Measurements from ENCODE around the gene IGLL1.
"Not testable (repeated sequence)": the region's sequence is repeated elsewhere in the genome, so short reads cannot be mapped to it uniquely, and the experiment has no call there.

The IGLL1 gene

GRCh38 chr22:23579870-23580575 lies at the start of gene IGLL1:
IGLL1 (minus strand) TSS chr22:23580290; CDS start chr22:23580190, 100 bp downstream.
- Mint-ChIP-seq H3K27ac (no peak within 1 kb of the TSS), H3K4me3 (no peak within 1 kb of the TSS), H3K36me3 (no peaks in the 10 kb centered on the region), H3K9me3 (no peaks in the 10 kb centered on the region), H3K27me3 (peaks cover 97% of the 10 kb centered on the region), H3K4me1 (peaks cover 28% of the 10 kb centered on the region)
- no peak for ATAC-seq

GRCh38 chr22:23628056-23628743 lies 48.1 kb upstream of the IGLL1 start:
- H3K27ac Mint-ChIP-seq, H3K36me3 Mint-ChIP-seq, H3K4me3 Mint-ChIP-seq, H3K27me3 Mint-ChIP-seq, H3K9me3 Mint-ChIP-seq, H3K4me1 Mint-ChIP-seq, ATAC-seq: not testable (repeated sequence)

- H3K27ac Mint-ChIP-seq, H3K27me3 Mint-ChIP-seq, H3K9me3 Mint-ChIP-seq, H3K4me1 Mint-ChIP-seq, H3K36me3 Mint-ChIP-seq, H3K4me3 Mint-ChIP-seq: not testable (repeated sequence)
- ATAC-seq: peak; percentile 64
These were observed 47.4 kb upstream of the IGLL1 start for GRCh38 chr22:23627401-23628055.

GRCh38 chr22:23626286-23626975 lies 46.3 kb upstream of the IGLL1 start:
- no peaks in the 10 kb centered on the region for H3K36me3 Mint-ChIP-seq
- H3K4me3 Mint-ChIP-seq: no peak overlapping the region
- H3K27ac Mint-ChIP-seq: no peak overlapping the region
- H3K27me3 Mint-ChIP-seq: no peaks in the 10 kb centered on the region
- no peak for ATAC-seq
- H3K4me1 Mint-ChIP-seq: no peaks in the 10 kb centered on the region
- no peaks in the 10 kb centered on the region for H3K9me3 Mint-ChIP-seq

- no peak for ATAC-seq
- H3K4me3 Mint-ChIP-seq: no peak overlapping the region
- H3K36me3 Mint-ChIP-seq: peaks cover 1% of the 10 kb centered on the region
- no peaks in the 10 kb centered on the region for H3K9me3 Mint-ChIP-seq
- no peak overlapping the region for H3K27ac Mint-ChIP-seq
- no peaks in the 10 kb centered on the region for H3K4me1 Mint-ChIP-seq
- no peaks in the 10 kb centered on the region for H3K27me3 Mint-ChIP-seq
These were observed 42.5 kb upstream of the IGLL1 start for GRCh38 chr22:23622634-23623033.

- not testable (repeated sequence) for H3K27me3 Mint-ChIP-seq, H3K4me1 Mint-ChIP-seq, H3K36me3 Mint-ChIP-seq, H3K4me3 Mint-ChIP-seq, H3K9me3 Mint-ChIP-seq, H3K27ac Mint-ChIP-seq, ATAC-seq
These were observed 41.8 kb upstream of the IGLL1 start for GRCh38 chr22:23621916-23622315.

- Mint-ChIP-seq H3K36me3 (peaks cover 5% of the 10 kb centered on the region), H3K27me3 (no peaks in the 10 kb centered on the region), H3K27ac (no peak overlapping the region), H3K4me3 (no peak overlapping the region), H3K9me3 (no peaks in the 10 kb centered on the region), H3K4me1 (no peaks in the 10 kb centered on the region)
- ATAC-seq: no peak
These were observed 41.1 kb upstream of the IGLL1 start for GRCh38 chr22:23621082-23621780.

GRCh38 chr22:23613193-23613972 lies 33.3 kb upstream of the IGLL1 start:
- H3K4me1 Mint-ChIP-seq: no peaks in the 10 kb centered on the region
- H3K27ac Mint-ChIP-seq: no peak overlapping the region
- ATAC-seq: no peak
- H3K36me3 Mint-ChIP-seq: peaks cover 5% of the 10 kb centered on the region
- no peak overlapping the region for H3K4me3 Mint-ChIP-seq
- no peaks in the 10 kb centered on the region for H3K9me3 Mint-ChIP-seq
- H3K27me3 Mint-ChIP-seq: no peaks in the 10 kb centered on the region

GRCh38 chr22:23609983-23610781 lies 30.1 kb upstream of the IGLL1 start:
- Mint-ChIP-seq H3K4me3 (no peak overlapping the region), H3K27ac (no peak overlapping the region), H3K36me3 (no peaks in the 10 kb centered on the region), H3K27me3 (no peaks in the 10 kb centered on the region), H3K9me3 (no peaks in the 10 kb centered on the region), H3K4me1 (no peaks in the 10 kb centered on the region)
- no peak for ATAC-seq

- H3K27ac Mint-ChIP-seq: no peak overlapping the region
- no peaks in the 10 kb centered on the region for H3K36me3 Mint-ChIP-seq
- no peaks in the 10 kb centered on the region for H3K4me1 Mint-ChIP-seq
- H3K27me3 Mint-ChIP-seq: peaks cover 12% of the 10 kb centered on the region
- no peaks in the 10 kb centered on the region for H3K9me3 Mint-ChIP-seq
- no peak overlapping the region for H3K4me3 Mint-ChIP-seq
- ATAC-seq: no peak
These were observed 28.5 kb upstream of the IGLL1 start for GRCh38 chr22:23608583-23608982.

GRCh38 chr22:23606204-23607131 lies 26.4 kb upstream of the IGLL1 start:
- Mint-ChIP-seq H3K36me3 (no peaks in the 10 kb centered on the region), H3K27ac (no peak overlapping the region), H3K4me3 (no peak overlapping the region)

GRCh38 chr22:23604939-23605712 lies 25.0 kb upstream of the IGLL1 start:
- Mint-ChIP-seq H3K9me3 (no peaks in the 10 kb centered on the region), H3K36me3 (no peaks in the 10 kb centered on the region), H3K4me1 (no peaks in the 10 kb centered on the region), H3K4me3 (no peak overlapping the region), H3K27me3 (peaks cover 21% of the 10 kb centered on the region), H3K27ac (no peak overlapping the region)
- no peak for ATAC-seq

More at GRCh38 chr22:23606204-23607131, 26.4 kb upstream of the IGLL1 start:
- Mint-ChIP-seq H3K9me3 (no peaks in the 10 kb centered on the region), H3K27me3 (peaks cover 21% of the 10 kb centered on the region), H3K4me1 (no peaks in the 10 kb centered on the region)
- ATAC-seq: no peak
